ENCODE data around the gene SPTBN4.
"Not testable (repeated sequence)": the region's sequence is repeated elsewhere in the genome, so short reads cannot be mapped to it uniquely, and the experiment has no call there.

SPTBN4 gene

DNA sequence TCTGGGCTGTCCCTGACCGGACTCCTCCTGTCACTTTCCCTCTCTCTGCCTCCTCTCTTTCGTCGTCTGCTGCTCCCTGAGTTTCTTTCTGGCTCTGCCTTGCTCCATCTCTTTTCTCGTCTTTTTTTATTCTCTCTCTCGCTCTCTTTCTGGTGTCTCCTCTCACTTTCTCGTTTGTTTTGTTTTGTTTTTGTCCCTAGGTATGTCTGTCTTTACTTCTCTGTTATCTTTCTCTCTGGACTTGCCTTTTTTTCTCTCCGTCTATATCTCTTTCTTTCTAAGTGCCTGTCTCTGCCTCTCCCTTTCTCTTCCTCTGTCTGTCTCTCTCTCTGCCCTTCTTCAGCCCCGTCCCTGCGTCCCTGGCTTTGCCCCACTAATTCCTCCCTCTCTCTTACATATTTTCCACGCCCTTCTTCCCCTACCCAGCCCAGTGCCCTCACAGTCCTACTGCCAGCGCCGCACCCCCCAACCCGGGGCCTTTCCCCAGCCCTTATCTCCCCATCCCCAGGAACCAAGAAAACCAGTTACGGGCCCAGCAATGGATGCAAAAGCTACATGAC is 61.8 kb downstream of the SPTBN4 start:
- DNase-seq (ENCODE audit: low read depth in 2 of 2), result no peak

- peak; percentile 78 to 86 for DNase-seq (ENCODE audit: low read depth in 2 of 2)
These were observed 62.5 kb downstream of the SPTBN4 start for GRCh38 chr19:40529093-40529954.

DNA sequence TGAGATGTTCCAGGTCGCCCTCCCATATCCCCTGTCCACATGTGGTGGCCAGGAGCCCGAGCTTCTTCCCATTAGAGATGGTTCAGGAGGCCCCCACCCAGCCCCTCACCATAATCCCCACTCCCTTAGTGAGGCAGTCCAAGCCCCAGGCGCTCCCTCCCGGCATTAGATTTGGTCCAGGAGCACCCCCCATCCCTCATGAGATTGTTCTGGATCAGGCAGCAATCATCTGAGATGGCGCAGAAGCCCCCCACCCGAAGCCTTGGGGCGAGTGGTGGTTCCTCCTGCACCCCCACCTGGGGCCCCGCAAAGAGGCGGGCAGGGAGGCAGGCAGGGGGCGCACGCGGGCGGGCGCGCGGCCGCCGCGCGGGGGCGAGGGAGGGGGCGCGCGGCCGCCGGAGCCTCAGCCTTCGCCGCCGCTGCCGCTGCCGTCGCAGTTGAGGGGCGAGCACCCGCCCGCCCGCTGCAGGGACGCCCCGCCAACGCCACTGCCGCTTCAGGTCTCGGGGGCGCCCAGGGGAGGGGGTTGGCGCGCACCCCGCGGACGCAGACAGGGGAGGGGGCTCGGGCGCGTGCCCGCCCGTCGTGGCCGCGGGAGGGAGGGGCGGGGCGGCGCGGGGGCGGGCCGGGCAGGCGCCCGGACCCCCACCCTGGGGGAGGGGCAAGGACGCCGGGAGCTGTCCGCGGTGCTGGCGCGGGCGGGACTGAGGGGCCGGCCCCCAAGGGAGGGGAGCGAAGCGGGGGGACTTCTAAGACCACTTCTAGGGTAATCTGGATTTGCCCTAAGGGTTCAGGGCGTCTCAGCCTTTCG is 63.5 kb downstream of the SPTBN4 start:
- DNase-seq (ENCODE audit: low read depth in 2 of 2), result no peak

DNA sequence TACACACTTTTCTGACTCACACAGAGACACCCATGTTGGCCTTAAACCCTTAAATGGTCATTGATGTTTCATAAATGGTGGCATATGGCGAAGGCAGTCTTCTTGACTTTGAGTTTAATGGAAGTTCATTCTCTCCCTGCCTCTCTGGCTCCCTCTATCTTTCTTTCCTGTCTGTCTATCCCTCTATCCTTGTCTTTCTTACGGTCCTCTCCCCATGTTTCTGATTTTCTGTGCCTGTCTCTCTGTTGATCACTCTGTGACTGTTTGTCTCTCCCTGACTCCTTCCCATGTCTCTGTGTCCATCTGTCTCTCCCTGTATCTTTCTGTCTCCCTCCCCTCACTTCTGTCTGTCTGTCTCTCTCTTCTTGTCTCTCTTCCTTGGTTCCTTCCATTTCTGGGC is 66.7 kb downstream of the SPTBN4 start:
- DNase-seq (ENCODE audit: low read depth in 2 of 2), result no peak

GRCh38 chr19:40534148-40534547 is 67.3 kb downstream of the SPTBN4 start:
- no peak for DNase-seq (ENCODE audit: low read depth in 2 of 2)

DNA sequence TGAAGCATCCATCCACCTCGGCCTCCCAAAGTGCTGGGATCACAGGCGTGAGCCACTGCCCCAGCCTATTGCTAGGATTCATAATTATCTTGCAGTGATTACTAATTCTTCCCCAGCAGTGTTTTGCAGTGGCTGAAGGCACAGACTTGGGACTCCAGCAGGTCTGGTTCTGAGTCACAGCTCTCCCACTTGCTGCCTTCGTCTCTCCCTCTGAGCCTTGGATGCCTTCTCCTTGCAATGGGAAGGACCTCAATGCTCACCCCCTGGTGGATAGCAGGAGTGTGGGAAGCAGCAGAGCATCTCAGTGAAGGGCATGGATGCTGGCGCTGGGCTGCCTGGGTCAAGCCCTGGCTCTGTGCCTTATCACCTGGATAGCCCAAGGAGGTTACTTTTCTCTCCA is 72.3 kb downstream of the SPTBN4 start:
- no peak for DNase-seq (ENCODE audit: low read depth in 2 of 2)

DNA sequence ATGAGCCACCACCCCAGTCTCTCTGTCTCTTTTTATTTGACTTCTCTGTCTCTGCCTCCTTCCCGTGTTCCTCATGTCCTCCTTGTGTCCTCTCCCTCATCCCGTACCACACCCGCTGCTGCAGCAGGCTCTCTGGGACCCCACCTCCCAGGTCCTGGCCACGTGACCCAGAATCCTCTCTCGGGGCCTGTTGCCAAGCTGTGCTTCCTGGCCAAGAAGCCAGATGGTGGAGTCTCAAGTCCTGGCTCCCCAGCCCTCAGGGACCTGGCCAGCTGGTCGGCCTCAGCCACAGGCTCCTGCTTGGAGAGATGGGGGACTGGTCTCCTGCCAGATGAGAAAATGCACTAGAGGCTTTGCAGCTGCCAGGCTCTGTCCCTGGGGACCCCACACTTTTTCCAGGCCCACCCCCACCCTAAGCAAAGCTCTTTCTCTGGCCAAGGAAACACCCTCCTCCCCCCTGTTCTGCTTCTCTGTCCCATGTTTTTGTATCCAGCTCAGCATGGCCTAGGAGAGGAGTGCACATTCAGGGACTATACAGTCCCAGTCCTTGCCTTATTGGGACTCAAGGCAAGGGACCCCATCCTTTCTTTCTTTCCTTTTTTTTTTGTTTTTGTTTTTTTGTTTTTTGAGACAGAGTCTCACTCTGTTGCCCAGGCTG is 75.5 kb downstream of the SPTBN4 start:
- DNase-seq (ENCODE audit: low read depth in 2 of 2), result no peak

GRCh38 chr19:40543029-40543597 is 76.3 kb downstream of the SPTBN4 start:
- DNase-seq (ENCODE audit: low read depth in 2 of 2), result no peak

DNA sequence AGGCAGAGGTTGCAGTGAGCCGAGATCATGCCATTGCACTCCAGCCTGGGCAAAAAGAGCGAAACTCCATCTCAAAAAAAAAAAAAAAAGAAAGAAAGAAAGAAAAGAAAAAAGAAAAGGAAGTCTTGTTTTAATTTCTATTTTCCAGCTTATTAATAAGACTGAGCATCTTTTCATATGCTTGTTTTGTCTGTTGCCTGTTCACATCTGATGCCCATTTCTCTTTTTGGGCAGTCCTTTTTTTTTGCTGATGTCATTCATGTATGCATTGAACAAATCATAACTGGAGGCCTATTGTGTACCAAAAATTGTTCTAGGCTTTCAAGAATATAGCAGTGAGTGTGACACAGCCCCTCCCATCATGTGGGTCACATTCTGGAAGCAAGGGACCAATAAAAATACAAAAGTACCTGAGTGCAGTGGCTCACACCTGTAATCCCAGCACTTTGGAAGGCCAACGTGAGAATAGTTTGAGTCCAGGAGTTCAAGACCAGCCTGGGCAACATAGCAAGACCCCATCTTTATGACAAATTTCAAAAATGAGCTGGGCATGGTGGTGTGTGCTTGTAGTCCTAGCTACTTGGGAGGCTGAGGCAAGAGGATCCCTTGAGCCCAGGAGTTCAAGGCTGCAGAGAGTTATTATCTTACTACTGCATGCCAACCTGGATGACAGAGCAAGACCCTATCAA is 79.5 kb downstream of the SPTBN4 start:
- not testable (repeated sequence) for DNase-seq (ENCODE audit: low read depth in 2 of 2)

- not testable (repeated sequence) for DNase-seq (ENCODE audit: low read depth in 2 of 2)
These were observed 80.4 kb downstream of the SPTBN4 start for GRCh38 chr19:40547190-40547589.

- no peak for DNase-seq (ENCODE audit: low read depth in 2 of 2)
These were observed 81.0 kb downstream of the SPTBN4 start for GRCh38 chr19:40547836-40548235.

DNA sequence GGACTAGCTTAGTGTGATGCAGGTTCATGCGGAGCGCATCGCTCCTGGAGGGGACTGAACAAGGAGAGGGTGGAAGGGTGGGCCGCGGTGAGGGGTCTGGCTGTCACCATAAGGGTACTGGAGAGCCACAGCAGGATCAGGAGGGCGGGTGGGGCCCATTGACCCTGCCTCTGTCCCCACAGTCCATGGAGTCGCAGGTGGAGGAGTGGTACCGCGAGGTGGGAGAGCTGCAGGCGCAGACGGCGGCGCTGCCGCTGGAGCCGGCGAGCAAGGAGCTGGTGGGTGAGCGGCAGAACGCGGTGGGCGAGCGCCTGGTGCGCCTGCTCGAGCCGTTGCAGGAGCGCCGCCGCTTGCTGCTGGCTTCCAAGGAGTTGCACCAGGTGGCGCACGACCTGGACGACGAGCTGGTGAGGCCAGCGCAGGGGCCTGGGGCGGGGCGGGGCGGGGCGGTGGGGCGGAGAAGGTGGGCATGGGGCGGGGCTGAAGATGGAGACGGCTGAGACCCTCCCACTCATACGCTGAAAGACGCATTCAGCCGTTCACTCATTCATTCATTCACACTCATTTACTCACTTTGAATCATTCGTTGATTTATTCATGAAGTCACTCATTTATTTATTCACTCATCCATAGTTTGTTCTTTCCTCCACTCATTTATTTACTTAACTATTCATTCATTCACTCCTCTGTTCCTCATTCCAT is 82.4 kb downstream of the SPTBN4 start:
- peak; percentile 26 to 56 for DNase-seq (ENCODE audit: low read depth in 2 of 2)

GRCh38 chr19:40550951-40551350 is 84.2 kb downstream of the SPTBN4 start:
- DNase-seq (ENCODE audit: low read depth in 2 of 2), result no peak

DNA sequence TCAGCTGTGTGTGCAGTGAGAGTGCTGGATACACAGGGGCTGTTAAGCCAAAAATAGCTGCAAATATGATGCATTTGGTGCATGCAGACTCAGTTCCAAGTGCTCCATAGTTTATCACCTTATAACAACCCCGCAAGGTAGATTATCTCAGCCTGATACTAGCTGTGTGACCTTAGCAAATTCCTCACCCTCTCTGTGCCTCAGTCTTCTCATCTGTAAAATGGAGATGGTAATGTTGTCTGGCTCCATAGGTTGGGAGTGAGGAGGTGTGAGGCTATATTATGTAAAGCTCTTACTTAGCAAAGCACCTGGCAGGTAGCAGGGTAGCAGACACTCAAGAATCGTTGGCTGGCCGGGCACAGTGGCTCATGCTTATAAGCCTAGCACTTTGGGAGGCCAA is 86.0 kb downstream of the SPTBN4 start:
- no peak for DNase-seq (ENCODE audit: low read depth in 2 of 2)

DNA sequence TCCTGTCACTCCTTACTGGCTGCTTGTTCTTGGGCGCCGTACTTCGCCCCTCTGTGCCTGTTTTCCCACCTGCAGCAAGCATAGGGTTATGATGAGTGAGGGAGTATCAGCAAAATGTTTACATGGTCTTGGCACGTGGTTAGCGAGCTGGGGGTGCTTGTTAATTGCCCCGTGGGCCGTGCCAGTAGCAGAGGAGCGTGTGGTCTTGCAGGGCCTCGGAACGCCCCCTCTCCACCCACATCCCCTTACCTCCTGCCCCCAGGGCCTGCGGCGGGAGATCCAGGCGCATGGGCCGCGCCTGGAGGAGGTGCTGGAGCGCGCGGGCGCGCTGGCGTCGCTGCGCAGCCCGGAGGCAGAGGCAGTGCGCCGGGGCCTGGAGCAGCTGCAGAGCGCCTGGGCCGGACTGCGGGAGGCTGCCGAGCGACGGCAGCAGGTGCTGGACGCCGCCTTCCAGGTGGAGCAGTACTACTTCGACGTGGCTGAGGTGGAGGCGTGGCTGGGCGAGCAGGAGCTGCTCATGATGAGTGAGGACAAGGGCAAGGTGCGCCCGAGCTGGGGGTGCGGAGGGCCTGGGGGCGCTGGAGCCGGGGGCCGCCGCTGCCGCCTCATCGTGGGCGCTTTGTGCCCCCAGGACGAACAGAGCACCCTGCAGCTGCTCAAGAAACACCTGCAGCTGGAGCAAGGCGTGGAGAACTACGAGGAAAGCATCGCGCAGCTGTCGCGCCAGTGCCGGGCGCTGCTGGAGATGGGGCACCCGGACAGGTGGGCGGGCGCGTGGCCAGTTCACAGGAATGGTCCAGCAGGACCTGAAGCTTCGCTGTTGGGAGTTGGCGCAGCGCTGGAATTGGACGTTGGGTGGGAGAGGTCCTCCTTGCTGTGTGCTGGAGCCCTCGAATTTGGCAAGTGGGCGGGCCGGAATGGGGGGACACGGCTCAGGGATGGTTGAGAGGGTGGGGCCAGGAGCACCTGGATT is 87.4 kb downstream of the SPTBN4 start:
- DNase-seq (ENCODE audit: low read depth in 2 of 2), result no peak

GRCh38 chr19:40555978-40556689 is 89.3 kb downstream of the SPTBN4 start:
- no peak for DNase-seq (ENCODE audit: low read depth in 2 of 2)

GRCh38 chr19:40556953-40557530 is 90.2 kb downstream of the SPTBN4 start:
- DNase-seq (ENCODE audit: low read depth in 2 of 2), result no peak

- no peak for DNase-seq (ENCODE audit: low read depth in 2 of 2)
These were observed 92.6 kb downstream of the SPTBN4 start for GRCh38 chr19:40559394-40559793.
